Neural cell (in vitro differentiated cells): Measurements from ENCODE around the gene KIF19. TPM values are rescaled to one million over a fixed set of nuclear protein-coding genes. Genes with fewer than 3 reads are reported as not detected.

Experiments used
- H2AFZ ChIP-seq: fragments of 200-600, 300-800 bp; sonication (generic), shearing (Covaris generic); 2 replicates; pipeline ENCODE4 v1.6.0; 2014; ENCODE audit warnings: low read depth, mild to moderate bottlenecking, antibody characterized with exemption, low read length, moderate library complexity
- H3F3A ChIP-seq: fragments of 200-600 bp; shearing (Covaris generic); 2 replicates; pipeline ENCODE4 v1.6.1; 2016; ENCODE audit warnings: mild to moderate bottlenecking, moderate library complexity, mixed read lengths, antibody characterized with exemption, low read length; ENCODE audit not compliant: insufficient read depth, poor library complexity, severe bottlenecking
- H3K27ac ChIP-seq: fragments of 200-600, 300-800 bp; sonication (generic), shearing (Covaris generic); 2 replicates; pipeline ENCODE4 v1.5.1; 2014; ENCODE audit warnings: mild to moderate bottlenecking, low read length, moderate library complexity
- H3K27me3 ChIP-seq: fragments of 300-800, 200-600 bp; sonication (generic), shearing (Covaris generic); 2 replicates; pipeline ENCODE4 v1.6.0; 2014; ENCODE audit warnings: mild to moderate bottlenecking, low read depth, low read length, moderate library complexity; ENCODE audit not compliant: insufficient read depth
- H3K36me3 ChIP-seq: fragments of 300-800, 200-600 bp; sonication (generic), shearing (Covaris generic); 2 replicates; pipeline ENCODE4 v1.5.1; 2014; ENCODE audit warnings: mild to moderate bottlenecking, antibody characterized with exemption, low read length, moderate library complexity; ENCODE audit not compliant: insufficient read depth
- H3K4me2 ChIP-seq: fragments of 300-800, 200-600 bp; sonication (generic), shearing (Covaris generic); 2 replicates; pipeline ENCODE4 v1.6.0; 2014; ENCODE audit warnings: mild to moderate bottlenecking, low read length
- H3K4me3 ChIP-seq: fragments of 300-800, 200-600 bp; sonication (generic), shearing (Covaris generic); 2 replicates; pipeline ENCODE4 v1.5.1; 2014; ENCODE audit warnings: mild to moderate bottlenecking, low read length, moderate library complexity
- H3K79me2 ChIP-seq: fragments of 200-600 bp; shearing (Covaris generic); replicated peaks from 2 replicates; pipeline ENCODE4 v1.6.0; 2014; ENCODE audit warnings: mild to moderate bottlenecking, low read length, moderate library complexity; ENCODE audit not compliant: insufficient read depth
- H3K9ac ChIP-seq: fragments of 300-800, 200-600 bp; sonication (generic), shearing (Covaris generic); 2 replicates; pipeline ENCODE4 v1.6.1; 2016; ENCODE audit warnings: mild to moderate bottlenecking, low read length, mixed read lengths
- H3K9me2 ChIP-seq: fragments of 200-600 bp; shearing (Covaris generic); 2 replicates; pipeline ENCODE4 v1.6.1; 2016; ENCODE audit warnings: mild to moderate bottlenecking, low read length, mixed read lengths; ENCODE audit not compliant: insufficient read depth
- H3K9me3 ChIP-seq: fragments of 200-600, 300-800 bp; sonication (generic), shearing (Covaris generic); 2 replicates; pipeline ENCODE4 v1.6.1; 2016; ENCODE audit warnings: mild to moderate bottlenecking, mixed run types, low read length, moderate library complexity, mixed read lengths
- H4K20me1 ChIP-seq: fragments of 200-600 bp; shearing (Covaris generic); 2 replicates; pipeline ENCODE4 v1.6.1; 2016; ENCODE audit warnings: mild to moderate bottlenecking, mixed run types; ENCODE audit not compliant: insufficient read depth
- EP300 ChIP-seq: fragments of 450-650 bp; conservative IDR thresholded peaks from 2 replicates; pipeline ENCODE4 v1.6.1; 2014; ENCODE audit warnings: antibody characterized with exemption, mild to moderate bottlenecking, moderate library complexity; ENCODE audit not compliant: poor library complexity, severe bottlenecking
- EZH2 ChIP-seq: fragments of 200-600, 300-800 bp; shearing (Covaris generic), sonication (generic); IDR thresholded peaks from 2 replicates; pipeline ENCODE4 v1.6.1; 2014; ENCODE audit warnings: antibody characterized with exemption, low read length, borderline replicate concordance, mild to moderate bottlenecking; ENCODE audit not compliant: insufficient read depth, poor library complexity, severe bottlenecking
- MXI1 ChIP-seq: fragments of 450-650 bp; conservative IDR thresholded peaks from 2 replicates; pipeline ENCODE4 v1.6.1; 2014; ENCODE audit warnings: antibody characterized with exemption, mild to moderate bottlenecking; ENCODE audit not compliant: poor library complexity, severe bottlenecking
- POLR2AphosphoS5 ChIP-seq: IDR thresholded peaks from 2 replicates; pipeline ENCODE4 v1.6.1; 2012
- RAD21 ChIP-seq: fragments of 450-650 bp; conservative IDR thresholded peaks from 2 replicates; pipeline ENCODE4 v1.6.1; 2014; ENCODE audit warnings: antibody characterized with exemption, mild to moderate bottlenecking, moderate library complexity
- SMC3 ChIP-seq: fragments of 450-650 bp; conservative IDR thresholded peaks from 2 replicates; pipeline ENCODE4 v1.6.1; 2014; ENCODE audit warnings: antibody characterized with exemption, mild to moderate bottlenecking, moderate library complexity; ENCODE audit not compliant: poor library complexity
- TAF1 ChIP-seq: IDR thresholded peaks from 2 replicates; pipeline ENCODE4 v1.6.1; 2012; ENCODE audit warnings: low read depth
- polyA plus RNA-seq: library from polyadenylated mRNA; depleted of rRNA; stranded (reverse); fragments of >200 nt; gene quantifications from 2 replicates; pipeline ENCODE4 v1.2.3, GENCODE V29; 2014
- TF ChIP-seq, protein P1 (sequence below): IDR thresholded peaks from 2 replicates; pipeline ENCODE4 v1.6.1; 2012; ENCODE audit warnings: borderline replicate concordance
- TF ChIP-seq, protein P2 (sequence below): fragments of 450-650 bp; IDR thresholded peaks from 2 replicates; pipeline ENCODE4 v1.5.1; 2014; ENCODE audit warnings: antibody characterized with exemption, mild to moderate bottlenecking, moderate library complexity; ENCODE audit not compliant: poor library complexity, severe bottlenecking

KIF19 gene
- polyA plus RNA-seq, 1 donor from 2014 or later: not detected

- Histone ChIP-seq H3K9me3 (no peaks in the 10 kb centered on the region), H4K20me1 (no peaks in the 10 kb centered on the region), H3F3A (no peaks in the 10 kb centered on the region), H3K79me2 (no peaks in the 10 kb centered on the region), H2AFZ (no peak overlapping the region), H3K9ac (no peak overlapping the region), H3K4me2 (no peak overlapping the region), H3K27me3 (no peaks in the 10 kb centered on the region), H3K27ac (no peak overlapping the region), H3K4me3 (no peak overlapping the region), H3K9me2 (no peaks in the 10 kb centered on the region), H3K36me3 (no peaks in the 10 kb centered on the region)
- TF ChIP-seq POLR2AphosphoS5 (no peak), TAF1 (no peak), EP300 (no peak), MXI1 (no peak), EZH2 (no peak), RAD21 (no peak), SMC3 (no peak)
- TF ChIP-seq, protein P1, sequence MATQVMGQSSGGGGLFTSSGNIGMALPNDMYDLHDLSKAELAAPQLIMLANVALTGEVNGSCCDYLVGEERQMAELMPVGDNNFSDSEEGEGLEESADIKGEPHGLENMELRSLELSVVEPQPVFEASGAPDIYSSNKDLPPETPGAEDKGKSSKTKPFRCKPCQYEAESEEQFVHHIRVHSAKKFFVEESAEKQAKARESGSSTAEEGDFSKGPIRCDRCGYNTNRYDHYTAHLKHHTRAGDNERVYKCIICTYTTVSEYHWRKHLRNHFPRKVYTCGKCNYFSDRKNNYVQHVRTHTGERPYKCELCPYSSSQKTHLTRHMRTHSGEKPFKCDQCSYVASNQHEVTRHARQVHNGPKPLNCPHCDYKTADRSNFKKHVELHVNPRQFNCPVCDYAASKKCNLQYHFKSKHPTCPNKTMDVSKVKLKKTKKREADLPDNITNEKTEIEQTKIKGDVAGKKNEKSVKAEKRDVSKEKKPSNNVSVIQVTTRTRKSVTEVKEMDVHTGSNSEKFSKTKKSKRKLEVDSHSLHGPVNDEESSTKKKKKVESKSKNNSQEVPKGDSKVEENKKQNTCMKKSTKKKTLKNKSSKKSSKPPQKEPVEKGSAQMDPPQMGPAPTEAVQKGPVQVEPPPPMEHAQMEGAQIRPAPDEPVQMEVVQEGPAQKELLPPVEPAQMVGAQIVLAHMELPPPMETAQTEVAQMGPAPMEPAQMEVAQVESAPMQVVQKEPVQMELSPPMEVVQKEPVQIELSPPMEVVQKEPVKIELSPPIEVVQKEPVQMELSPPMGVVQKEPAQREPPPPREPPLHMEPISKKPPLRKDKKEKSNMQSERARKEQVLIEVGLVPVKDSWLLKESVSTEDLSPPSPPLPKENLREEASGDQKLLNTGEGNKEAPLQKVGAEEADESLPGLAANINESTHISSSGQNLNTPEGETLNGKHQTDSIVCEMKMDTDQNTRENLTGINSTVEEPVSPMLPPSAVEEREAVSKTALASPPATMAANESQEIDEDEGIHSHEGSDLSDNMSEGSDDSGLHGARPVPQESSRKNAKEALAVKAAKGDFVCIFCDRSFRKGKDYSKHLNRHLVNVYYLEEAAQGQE: no peak
- TF ChIP-seq, protein P2, sequence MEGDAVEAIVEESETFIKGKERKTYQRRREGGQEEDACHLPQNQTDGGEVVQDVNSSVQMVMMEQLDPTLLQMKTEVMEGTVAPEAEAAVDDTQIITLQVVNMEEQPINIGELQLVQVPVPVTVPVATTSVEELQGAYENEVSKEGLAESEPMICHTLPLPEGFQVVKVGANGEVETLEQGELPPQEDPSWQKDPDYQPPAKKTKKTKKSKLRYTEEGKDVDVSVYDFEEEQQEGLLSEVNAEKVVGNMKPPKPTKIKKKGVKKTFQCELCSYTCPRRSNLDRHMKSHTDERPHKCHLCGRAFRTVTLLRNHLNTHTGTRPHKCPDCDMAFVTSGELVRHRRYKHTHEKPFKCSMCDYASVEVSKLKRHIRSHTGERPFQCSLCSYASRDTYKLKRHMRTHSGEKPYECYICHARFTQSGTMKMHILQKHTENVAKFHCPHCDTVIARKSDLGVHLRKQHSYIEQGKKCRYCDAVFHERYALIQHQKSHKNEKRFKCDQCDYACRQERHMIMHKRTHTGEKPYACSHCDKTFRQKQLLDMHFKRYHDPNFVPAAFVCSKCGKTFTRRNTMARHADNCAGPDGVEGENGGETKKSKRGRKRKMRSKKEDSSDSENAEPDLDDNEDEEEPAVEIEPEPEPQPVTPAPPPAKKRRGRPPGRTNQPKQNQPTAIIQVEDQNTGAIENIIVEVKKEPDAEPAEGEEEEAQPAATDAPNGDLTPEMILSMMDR: no peak
Measured at GRCh38 chr17:74374858-74375257, 48.8 kb downstream of the KIF19 start.

GRCh38 chr17:74379495-74380085, 53.6 kb downstream of the KIF19 start:
- no peaks in the 10 kb centered on the region for H3F3A ChIP-seq
- H3K4me2 ChIP-seq: no peak overlapping the region
- no peak for TF ChIP-seq POLR2AphosphoS5
- TF ChIP-seq, protein P2: peak; percentile 85
- no peak for TF ChIP-seq EZH2
- TF ChIP-seq MXI1: no peak
- peak; percentile 88 for TF ChIP-seq RAD21
- TF ChIP-seq TAF1: no peak
- no peak for TF ChIP-seq EP300
- peak; percentile 91 for TF ChIP-seq SMC3
- TF ChIP-seq, protein P1: no peak
- H3K4me3 ChIP-seq: no peak overlapping the region
- no peak overlapping the region for H3K27ac ChIP-seq
- H3K9me2 ChIP-seq: no peaks in the 10 kb centered on the region
- H4K20me1 ChIP-seq: no peaks in the 10 kb centered on the region
- no peaks in the 10 kb centered on the region for H3K79me2 ChIP-seq
- no peak overlapping the region for H2AFZ ChIP-seq
- no peaks in the 10 kb centered on the region for H3K27me3 ChIP-seq
- H3K36me3 ChIP-seq: no peaks in the 10 kb centered on the region
- H3K9me3 ChIP-seq: no peaks in the 10 kb centered on the region
- H3K9ac ChIP-seq: no peak overlapping the region
